Limb (tissue), 2 donors: ENCODE measurements around the gene GPR55.

Experiments used
- DNase-seq, 2 donors: peaks; one replicate each; pipeline ENCODE4 v3.0.0-alpha.2; 2016; ENCODE audit errors: extremely low spot score in 2 of 2

GPR55 gene

DNA sequence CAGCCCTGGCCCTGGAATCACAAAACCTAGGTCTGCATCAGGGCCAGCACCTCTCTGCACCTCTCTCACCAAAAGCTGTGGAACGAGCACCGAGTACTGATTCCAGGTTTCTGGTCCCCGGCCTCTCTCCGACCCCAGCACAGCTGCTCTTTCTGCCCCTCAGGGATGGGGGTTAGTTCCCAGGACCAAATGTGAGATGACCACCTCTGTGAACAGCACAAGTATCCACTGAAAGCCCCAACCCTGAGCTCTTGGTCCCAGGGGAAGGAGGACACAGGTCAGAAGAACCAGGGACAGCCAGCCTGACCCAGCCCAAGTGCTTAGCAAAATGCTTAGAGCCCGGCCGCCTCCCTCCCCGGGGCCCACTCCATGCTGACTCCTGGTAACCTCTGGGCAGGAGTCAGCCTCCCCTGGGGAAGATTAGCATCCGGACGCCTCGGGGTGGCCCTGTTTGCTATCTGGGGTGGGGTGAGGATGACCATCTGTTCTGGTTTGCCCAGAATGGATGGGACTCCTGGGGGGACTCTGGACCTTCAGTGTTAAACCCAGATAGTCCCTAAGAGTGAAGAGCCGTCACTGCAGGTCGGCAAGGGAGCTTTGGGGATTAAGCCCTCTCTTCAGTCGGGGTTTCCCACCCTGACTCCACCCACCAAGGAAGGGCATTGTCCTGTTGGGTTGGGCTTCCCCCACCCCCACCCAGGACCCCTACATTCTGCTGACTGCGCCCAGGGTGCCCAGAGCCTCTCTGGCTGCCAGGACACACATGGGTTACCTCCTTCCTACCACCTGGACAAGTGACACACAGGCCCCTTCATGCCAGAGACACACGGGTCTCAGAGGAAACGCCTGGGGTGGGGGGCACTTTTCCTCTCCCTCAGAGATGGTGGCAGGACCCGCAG is 9.4 kb upstream of the GPR55 start:
- no peak for DNase-seq

DNA sequence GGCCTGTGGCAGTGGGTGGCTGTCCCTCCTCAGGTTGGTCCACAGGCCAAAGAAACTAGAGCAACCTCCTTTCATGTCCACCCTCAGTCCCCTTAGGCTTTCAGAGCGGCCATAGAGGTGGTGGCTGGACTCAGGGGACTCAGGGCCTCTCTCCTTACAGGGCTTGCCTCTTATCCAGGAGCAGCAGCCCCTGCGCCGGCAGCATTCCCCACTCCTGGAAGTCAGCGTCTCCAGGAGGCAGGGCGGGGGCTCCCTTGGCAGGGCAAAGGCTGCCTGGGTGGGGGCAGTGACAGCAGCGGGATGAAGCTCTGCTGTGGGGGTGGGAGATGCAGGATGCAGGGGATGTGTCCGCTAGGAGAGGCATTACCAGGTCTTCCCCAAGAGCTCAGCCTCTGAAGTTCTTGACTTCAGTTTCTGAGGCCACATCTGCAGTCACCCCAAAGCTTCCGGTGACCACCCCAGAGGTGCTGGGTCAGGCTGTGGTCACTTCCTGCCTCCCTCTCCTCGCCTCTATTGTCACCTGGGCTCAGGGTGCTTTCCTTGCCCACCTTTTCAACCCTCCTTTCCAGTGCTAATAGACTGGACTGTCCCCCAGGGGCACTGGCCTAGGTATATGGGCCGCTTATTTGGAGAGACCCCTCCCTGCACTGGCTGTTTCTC is 8.6 kb upstream of the GPR55 start:
- no peak for DNase-seq

DNA sequence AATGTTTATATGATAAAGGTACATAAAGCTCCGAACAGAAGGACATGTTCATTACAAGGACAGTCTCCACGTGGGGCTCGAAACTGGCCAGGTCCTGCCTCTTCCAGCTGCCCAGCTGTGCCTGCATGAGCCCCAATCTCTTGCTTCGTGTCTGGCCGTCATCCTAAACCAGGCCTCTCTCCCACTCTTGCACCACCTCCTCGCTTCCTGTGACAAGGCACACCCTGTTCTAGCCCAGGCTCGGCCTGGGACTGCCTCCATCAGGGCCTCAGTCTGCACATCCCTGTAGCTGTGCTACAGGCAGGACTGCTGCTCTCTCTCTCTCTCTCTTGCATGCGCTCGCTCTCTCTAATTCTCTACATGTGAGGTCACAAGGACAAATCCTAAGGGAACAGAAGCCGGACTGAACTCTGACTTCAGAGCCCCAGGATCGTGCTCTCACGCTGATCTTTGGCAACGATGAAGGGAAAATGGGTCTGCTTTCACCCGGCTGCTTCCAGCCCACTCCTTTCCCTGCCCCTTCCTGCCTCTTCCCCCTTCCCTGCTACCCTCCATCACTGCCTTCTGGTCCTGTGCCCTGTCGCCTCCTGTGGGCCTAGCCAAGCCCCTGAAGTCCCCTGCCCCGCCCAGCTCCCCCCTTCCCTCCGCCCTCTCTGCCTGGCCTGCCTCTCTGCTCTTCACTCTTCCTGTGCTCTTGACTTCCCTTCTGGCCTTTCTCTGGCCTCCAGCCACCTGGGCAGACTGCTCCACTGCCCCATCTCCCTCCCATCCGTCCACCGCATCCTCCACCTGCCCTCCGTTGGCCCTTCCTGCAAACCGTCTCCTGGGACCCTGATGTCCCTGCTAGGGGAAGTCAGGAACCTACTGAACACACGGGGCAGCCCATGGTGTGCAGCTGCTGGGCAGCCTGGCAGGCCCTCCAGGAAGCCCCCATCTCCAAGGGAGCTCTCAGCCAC is 7.8 kb upstream of the GPR55 start:
- peak; percentile 38 to 54 for DNase-seq

GRCh38 chr2:230931556-230932231 is 6.7 kb upstream of the GPR55 start:
- no peak for DNase-seq

GRCh38 chr2:230930928-230931555 is 6.0 kb upstream of the GPR55 start:
- DNase-seq: no peak

GRCh38 chr2:230930149-230930780 is 5.2 kb upstream of the GPR55 start:
- DNase-seq: peak in 1 of 2 donors; percentile 1

DNA sequence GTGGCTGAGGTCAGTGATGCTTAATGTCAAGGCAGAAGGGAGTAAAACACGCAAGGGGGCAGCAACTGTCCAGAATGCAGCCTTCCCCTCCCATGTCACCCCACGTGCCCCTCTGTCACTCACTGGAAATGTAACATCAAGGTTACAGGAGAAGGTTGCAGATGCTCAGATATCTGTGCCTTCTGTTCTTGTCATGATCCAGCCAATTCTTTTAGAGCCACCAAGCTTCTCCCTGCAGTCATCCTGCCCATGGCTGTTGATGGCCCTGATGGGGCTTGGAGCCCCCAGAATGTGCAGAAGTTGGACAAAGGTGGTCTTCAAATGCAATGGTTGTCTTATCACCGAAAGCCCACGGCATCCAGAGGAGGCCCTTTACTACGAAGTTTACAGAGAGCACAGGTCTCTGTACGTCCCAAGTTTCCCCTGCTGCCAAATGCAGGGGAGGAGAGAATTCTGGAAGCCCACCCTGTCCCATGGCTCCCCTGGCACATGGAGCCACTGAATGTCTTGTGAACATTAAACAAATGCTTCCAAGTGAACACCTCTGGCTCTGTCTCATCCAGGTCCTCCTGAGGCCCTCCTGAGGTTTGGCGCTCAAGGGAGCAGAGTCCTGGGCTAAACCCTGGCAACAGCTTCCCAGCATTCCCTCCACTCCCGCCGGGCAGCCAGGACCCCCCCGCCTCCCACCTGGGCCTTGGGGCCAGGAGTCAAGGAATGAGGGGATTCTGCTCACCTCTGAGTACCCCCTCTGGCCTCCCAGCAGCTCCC is 4.5 kb upstream of the GPR55 start:
- DNase-seq: peak in 1 of 2 donors; percentile 21

DNA sequence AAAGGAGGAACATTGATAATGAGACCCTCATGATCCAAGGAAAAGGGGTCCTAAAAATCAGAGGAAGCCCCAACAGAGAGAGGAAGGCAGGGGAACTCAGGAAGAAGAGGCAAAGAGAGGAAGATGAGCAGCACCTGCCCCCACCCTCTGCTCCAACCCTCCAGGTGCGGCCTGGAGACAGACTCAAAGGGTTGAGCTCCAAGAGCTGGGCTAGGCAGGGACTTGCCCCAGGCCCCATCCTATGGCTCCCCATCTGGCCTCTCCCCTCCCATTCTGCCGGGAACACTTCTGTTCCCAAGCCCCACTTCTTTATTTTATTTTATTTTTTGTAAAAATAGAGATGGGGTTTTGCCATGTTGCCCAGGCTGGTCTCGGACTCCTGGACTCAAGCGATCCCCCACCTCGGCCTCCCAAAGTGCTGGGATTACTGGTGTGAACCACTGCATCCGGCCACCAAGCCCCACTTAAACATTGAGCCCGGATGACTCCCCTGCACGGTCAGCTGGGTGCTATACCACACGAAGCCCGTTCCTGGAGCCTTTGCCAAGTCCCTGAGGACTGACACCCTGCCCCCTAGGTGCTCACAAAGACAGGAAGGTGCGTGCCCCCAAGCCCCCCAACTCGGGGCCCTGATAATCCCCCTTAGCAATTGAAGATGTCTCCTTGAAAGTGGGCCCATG is 3.8 kb upstream of the GPR55 start:
- peak in 1 of 2 donors; percentile 11 for DNase-seq

DNA sequence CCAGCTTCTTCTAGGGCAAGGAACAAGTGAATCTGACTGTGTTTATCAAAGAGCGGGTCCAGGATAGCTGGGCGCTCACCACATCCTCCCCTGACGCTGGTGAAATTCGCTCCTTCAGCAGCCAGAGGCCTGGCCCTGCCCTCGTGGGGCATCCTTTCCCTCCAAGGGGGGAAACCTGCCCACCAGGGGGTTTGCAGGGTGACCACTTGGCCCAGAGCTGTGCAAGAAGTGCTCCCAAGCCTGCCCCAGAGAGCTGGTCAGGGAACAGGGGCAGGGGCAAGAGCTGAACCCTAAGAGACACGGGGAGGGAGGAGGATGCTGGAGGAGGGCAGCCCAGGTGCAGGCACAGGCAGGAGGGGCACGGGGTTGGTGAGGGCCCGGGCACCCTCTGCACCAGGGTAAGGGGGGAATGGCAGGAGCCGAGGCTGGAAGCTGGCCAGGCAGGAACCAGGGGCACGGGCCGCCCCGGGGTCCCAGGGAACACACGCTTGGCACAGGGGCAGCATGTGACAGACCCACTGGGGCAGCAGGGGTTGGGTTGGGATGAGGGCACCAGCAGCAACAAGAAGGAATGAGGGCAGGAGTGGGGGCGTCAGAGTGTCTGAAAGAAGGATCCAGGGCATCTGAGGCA is 2.8 kb upstream of the GPR55 start:
- peak in 1 of 2 donors; percentile 18 for DNase-seq

DNA sequence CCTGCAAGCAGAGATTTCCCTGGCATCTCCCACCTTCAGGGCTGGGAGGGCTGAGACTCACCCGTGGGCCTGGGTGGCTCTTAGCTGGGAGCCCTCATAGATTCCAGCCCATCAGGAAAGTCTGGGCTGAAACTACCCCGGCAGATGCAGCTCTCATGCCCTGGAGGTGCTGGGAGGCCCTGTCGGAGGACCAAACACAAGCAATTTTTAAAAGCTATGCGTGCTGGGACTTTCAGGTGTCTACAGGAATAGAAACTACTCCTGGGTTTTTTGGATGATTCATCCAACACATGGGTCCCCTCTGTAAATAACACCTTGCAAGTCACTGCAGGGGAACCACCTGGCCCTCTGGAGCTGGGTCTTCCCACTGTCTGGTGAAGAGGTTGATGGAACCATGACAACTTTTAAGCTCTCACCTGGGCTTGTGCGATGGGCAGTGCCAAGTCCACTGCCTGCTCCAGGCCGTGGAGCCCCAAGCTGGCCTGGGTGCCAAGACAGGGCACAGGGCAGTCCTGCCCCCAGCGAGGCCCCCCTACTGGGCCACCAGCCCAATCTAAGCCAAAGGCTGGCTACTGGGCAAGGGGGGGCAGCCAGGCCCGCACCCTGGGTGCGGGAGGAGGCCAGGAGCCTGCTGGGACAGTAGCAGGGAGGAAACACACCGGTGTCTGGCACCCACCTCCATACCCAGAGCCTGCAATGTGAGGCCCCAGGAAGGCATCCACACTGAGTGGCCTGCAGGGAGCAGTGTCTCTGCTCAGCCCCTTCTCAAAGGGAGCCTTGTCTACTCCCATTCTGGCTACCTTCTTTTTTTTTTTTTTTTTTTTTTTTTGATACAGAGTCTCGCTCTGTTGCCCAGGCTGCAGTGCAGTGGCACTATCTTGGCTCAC is 1.1 kb upstream of the GPR55 start:
- peak in 1 of 2 donors; percentile 16 for DNase-seq

DNA sequence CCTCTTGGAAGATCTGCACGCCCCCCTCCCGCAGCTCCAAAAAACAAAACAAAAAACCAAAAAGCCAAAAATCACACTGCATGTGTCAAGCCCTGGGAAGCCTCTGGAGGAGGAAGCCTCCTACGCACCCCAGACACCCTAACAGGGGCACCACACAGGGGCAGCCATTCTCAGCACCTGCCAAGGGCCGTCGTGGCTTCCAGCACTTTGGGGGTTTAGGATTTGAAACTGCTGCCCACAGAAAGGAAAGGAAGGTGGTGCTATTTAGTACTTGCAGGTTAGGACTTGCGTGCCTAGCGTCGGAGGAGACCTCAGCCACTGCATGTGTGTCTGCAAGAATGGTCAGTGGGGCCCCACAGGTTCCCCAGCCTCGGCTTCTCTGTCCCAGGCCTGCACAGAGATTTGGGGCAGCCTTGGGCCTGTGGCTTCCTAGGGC is 419 bp upstream of the GPR55 start:
- no peak for DNase-seq

- DNase-seq: no peak
Measured at GRCh38 chr2:230924092-230924469, 961 bp downstream of the GPR55 start.

DNA sequence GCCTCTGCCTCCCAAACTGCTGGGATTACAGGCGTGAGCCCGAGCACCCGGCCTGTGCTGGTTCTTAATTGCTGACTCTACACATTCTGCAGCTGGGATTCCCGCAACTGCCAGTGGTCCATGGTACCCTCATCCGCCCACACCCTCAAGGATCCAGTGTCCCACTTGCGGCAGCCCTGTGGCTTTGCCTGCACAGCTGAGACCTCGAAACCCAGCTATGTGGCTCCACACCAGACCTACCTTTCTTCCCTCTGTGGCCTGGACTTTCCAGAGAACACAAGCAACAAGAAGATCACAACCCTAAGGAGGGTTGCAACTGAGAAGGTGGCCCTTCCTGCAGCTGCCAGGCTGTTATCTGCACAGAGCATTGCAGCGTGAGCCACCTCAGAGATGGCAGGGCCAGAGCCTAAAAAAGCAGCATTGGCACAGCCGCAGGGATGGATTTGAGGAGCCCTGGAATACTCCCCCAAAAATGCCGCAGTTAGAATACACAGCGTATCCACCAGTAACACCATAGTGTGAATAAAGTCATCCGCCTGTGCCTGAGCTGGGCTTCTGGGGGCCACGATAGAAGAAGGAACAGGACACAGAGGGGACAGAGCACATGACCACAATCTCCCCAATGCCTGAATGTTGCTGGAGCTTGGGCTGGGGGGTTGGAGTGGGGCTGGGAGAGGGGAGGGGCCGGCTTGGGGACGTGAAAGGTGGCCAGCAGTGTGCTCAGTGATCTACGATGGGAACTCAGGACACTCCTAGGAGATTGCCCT is 1.9 kb downstream of the GPR55 start:
- peak in 1 of 2 donors; percentile 10 for DNase-seq

DNA sequence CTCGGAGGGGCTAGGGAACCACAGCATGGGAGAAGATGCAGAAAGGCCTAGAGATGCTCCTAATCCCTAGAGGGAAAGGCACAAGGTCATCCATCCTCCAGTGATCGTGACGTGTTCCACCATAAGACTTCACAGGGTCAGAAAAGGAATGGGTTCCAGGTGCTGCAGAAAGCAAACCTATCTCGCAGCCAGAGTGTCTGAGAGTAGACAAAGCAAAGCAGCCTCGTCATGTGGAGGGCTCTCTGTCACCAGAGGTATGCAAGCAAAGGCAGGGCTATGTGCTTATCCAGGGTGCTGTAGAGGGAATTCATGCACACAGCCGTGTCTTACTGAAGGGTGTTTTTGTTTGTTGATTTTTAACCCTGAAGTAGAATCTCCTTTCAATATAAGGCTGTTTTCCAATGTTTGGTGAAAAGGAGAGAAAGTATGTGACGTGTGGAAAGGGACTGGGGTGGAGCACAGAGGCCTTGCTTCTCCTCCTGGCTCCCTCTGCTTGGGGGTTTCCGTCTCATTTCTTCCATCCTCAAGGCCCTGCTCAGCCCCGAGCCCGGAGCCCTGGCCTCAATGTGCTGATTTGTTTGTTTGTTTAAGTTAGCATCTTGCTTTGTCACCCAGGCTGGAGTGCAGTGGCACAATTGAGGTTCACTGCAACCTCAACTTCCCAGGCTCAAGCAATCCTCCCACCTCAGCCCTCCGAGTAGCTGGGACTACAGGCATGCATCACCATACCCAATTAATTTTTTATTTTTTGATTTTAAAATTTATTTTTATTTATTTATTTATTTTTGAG is 3.0 kb downstream of the GPR55 start:
- peak in 1 of 2 donors; percentile 4 for DNase-seq

GRCh38 chr2:230920167-230920566 is 4.9 kb downstream of the GPR55 start:
- no peak for DNase-seq

DNA sequence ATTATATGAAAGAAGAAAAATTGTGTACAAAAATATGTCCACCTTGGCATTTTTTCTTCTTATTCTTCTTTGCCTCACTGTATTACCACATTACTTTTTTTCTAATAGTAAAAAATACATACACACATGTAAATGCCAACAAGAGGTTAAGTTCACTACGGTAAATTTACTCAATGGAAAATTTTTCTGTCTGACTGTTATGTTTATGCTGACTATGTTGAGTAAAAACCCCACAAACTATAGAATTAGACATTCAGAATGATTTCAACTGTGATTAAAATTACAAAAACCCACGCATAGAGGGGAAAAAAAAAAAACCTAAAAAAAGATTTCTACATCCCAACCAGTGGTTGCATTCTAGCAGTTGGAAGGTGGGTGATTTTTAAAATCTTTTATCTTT is 5.4 kb downstream of the GPR55 start:
- DNase-seq: no peak
